CD8-positive, alpha-beta memory T cell (primary cell): Measurements from ENCODE around the gene LIN52. TPM values are rescaled to one million over a fixed set of nuclear protein-coding genes. Genes with fewer than 3 reads are reported as not detected.
"Not testable (repeated sequence)": the region's sequence is repeated elsewhere in the genome, so short reads cannot be mapped to it uniquely, and the experiment has no call there.

Source experiments
- CTCF ChIA-PET: fragments of 350-600 bp; sonication (Branson Sonifier 250); formaldehyde crosslinking; loops from one replicate; lab custom pipeline; 2021; ENCODE audit warnings: antibody characterized with exemption; lab: Charles Lee
- POLR2A ChIA-PET: fragments of 350-600 bp; sonication (Branson Sonifier 250); formaldehyde crosslinking; loops from one replicate; lab custom pipeline; 2021; ENCODE audit warnings: antibody characterized with exemption; lab: Charles Lee
- DNase-seq, 5 donors: peaks; one replicate each; pipeline versions ENCODE4 v3.0.0 to v3.0.0-alpha.2; 2020 to 2022; ENCODE audit warnings: mixed read lengths in 1 of 5
- H3K27ac ChIP-seq: one replicate; pipeline ENCODE4 v1.7.0; 2013; ENCODE audit warnings: low read depth, mild to moderate bottlenecking, low read length, moderate library complexity
- H3K27me3 ChIP-seq: 2 replicates; pipeline ENCODE4 v1.7.0; 2013; ENCODE audit warnings: low read length, mild to moderate bottlenecking; ENCODE audit not compliant: insufficient read depth, poor library complexity, severe bottlenecking
- H3K36me3 ChIP-seq: 2 replicates; pipeline ENCODE4 v1.7.0; 2013; ENCODE audit warnings: mild to moderate bottlenecking, low read length, moderate library complexity; ENCODE audit not compliant: insufficient read depth
- H3K4me1 ChIP-seq: 2 replicates; pipeline ENCODE4 v1.7.0; 2013; ENCODE audit warnings: mild to moderate bottlenecking, low read length, moderate library complexity; ENCODE audit not compliant: insufficient read depth
- H3K4me3 ChIP-seq: 2 replicates; pipeline ENCODE4 v1.7.0; 2013; ENCODE audit warnings: mild to moderate bottlenecking, low read length
- H3K9me3 ChIP-seq: 2 replicates; pipeline ENCODE4 v1.7.0; 2013; ENCODE audit warnings: mild to moderate bottlenecking, low read length
- H3K27ac Mint-ChIP-seq, 8 donors: one replicate each; pipeline ENCODE4 v1.8.0; 2020 to 2021; ENCODE audit warnings: mixed read lengths in 8 of 8, mild to moderate bottlenecking in 6 of 8, inconsistent platforms in 3 of 8, moderate library complexity in 3 of 8
- H3K27me3 Mint-ChIP-seq, 2 donors: one replicate each; pipeline ENCODE4 v1.8.0; 2020 to 2021; ENCODE audit warnings: mixed read lengths in 2 of 2, mild to moderate bottlenecking in 1 of 2, moderate library complexity in 1 of 2
- H3K36me3 Mint-ChIP-seq, 3 donors: one replicate each; pipeline ENCODE4 v1.8.0; 2020 to 2021; ENCODE audit warnings: mixed read lengths in 3 of 3, inconsistent platforms in 1 of 3, mild to moderate bottlenecking in 1 of 3
- H3K4me1 Mint-ChIP-seq, 3 donors: one replicate each; pipeline ENCODE4 v1.8.0; 2020 to 2021; ENCODE audit warnings: mixed read lengths in 3 of 3, inconsistent platforms in 1 of 3, mild to moderate bottlenecking in 1 of 3
- H3K4me3 Mint-ChIP-seq, 7 donors: one replicate each; pipeline ENCODE4 v1.8.0; 2020 to 2021; ENCODE audit warnings: mixed read lengths in 7 of 7, mild to moderate bottlenecking in 6 of 7, moderate library complexity in 4 of 7, inconsistent platforms in 2 of 7
- H3K9me3 Mint-ChIP-seq, 5 donors: one replicate each; pipeline ENCODE4 v1.8.0; 2020 to 2022; ENCODE audit warnings: mixed read lengths in 5 of 5, mild to moderate bottlenecking in 3 of 5, moderate library complexity in 2 of 5, inconsistent platforms in 1 of 5
- polyA plus RNA-seq: library from polyadenylated mRNA; unstranded; fragments of 300-500 nt; fragmentation: Illumina TruSeq; gene quantifications from one replicate; pipeline ENCODE4 v1.2.3, GENCODE V29; 2021
- total RNA-seq, 2 experiments: library from RNA; stranded (reverse); gene quantifications; one replicate each; pipeline ENCODE4 v1.2.3, GENCODE V29; 2021

Gene LIN52
- total and polyA plus RNA-seq, 3 experiments from 2014 or later = 13.9 to 19.3 (median 17.7) TPM

GRCh38 chr14:74125487-74125886, 40.7 kb downstream of the LIN52 start:
- H3K36me3 Mint-ChIP-seq = peaks cover 9 to 25% (median 15%) of the 10 kb centered on the region in 3 donors
- H3K4me1 ChIP-seq, H3K4me3 Mint-ChIP-seq, H3K27me3 Mint-ChIP-seq, H3K36me3 ChIP-seq, H3K27ac Mint-ChIP-seq, H3K4me1 Mint-ChIP-seq, POLR2A ChIA-PET, DNase-seq, H3K9me3 ChIP-seq, H3K27me3 ChIP-seq, H3K4me3 ChIP-seq, CTCF ChIA-PET, H3K9me3 Mint-ChIP-seq, H3K27ac ChIP-seq: not testable (repeated sequence)

- H3K9me3 ChIP-seq = no peaks in the 10 kb centered on the region
- ChIA-PET CTCF (no interaction called here), POLR2A (no interaction called here)
- no peaks in the 10 kb centered on the region for H3K27me3 ChIP-seq
- H3K4me3 Mint-ChIP-seq = no peak overlapping the region
- no peaks in the 10 kb centered on the region for H3K9me3 Mint-ChIP-seq
- H3K36me3 Mint-ChIP-seq = peaks cover 6 to 17% (median 15%) of the 10 kb centered on the region in 3 donors
- peak overlapping the region in 1 of 8 donors; percentile 14 for H3K27ac Mint-ChIP-seq
- H3K36me3 ChIP-seq = no peaks in the 10 kb centered on the region
- no peak overlapping the region for H3K4me3 ChIP-seq
- H3K27me3 Mint-ChIP-seq = peaks cover 0 to 3% of the 10 kb centered on the region in 2 donors
- no peaks in the 10 kb centered on the region for H3K4me1 ChIP-seq
- H3K27ac ChIP-seq = no peak overlapping the region
- DNase-seq = no peak
- no peaks in the 10 kb centered on the region for H3K4me1 Mint-ChIP-seq
Measured at GRCh38 chr14:74126315-74127013, 41.7 kb downstream of the LIN52 start.

- no peaks in the 10 kb centered on the region for H3K4me1 ChIP-seq
- no peak for DNase-seq
- no peaks in the 10 kb centered on the region for H3K9me3 ChIP-seq
- ChIA-PET CTCF (no interaction called here), POLR2A (no interaction called here)
- H3K27ac ChIP-seq = no peak overlapping the region
- H3K4me3 ChIP-seq = no peak overlapping the region
- no peaks in the 10 kb centered on the region for H3K27me3 ChIP-seq
- Mint-ChIP-seq H3K9me3 (no peaks in the 10 kb centered on the region), H3K4me3 (no peak overlapping the region), H3K27ac (peak overlapping the region in 2 of 8 donors; percentile 21 to 26), H3K36me3 (peaks cover 6 to 17% (median 15%) of the 10 kb centered on the region in 3 donors), H3K27me3 (peaks cover 0 to 1% of the 10 kb centered on the region in 2 donors), H3K4me1 (no peaks in the 10 kb centered on the region)
- no peaks in the 10 kb centered on the region for H3K36me3 ChIP-seq
Measured at GRCh38 chr14:74127634-74128033, 42.9 kb downstream of the LIN52 start.

- no peaks in the 10 kb centered on the region for H3K9me3 ChIP-seq
- ChIA-PET CTCF (no interaction called here), POLR2A (no interaction called here)
- no peaks in the 10 kb centered on the region for H3K9me3 Mint-ChIP-seq
- no peak for DNase-seq
- peaks cover 0 to 1% of the 10 kb centered on the region in 2 donors for H3K27me3 Mint-ChIP-seq
- peaks cover 8% of the 10 kb centered on the region for H3K4me1 ChIP-seq
- H3K27ac ChIP-seq = no peak overlapping the region
- no peaks in the 10 kb centered on the region for H3K36me3 Mint-ChIP-seq
- no peaks in the 10 kb centered on the region for H3K27me3 ChIP-seq
- H3K4me3 ChIP-seq = no peak overlapping the region
- peaks cover 15 to 30% (median 23%) of the 10 kb centered on the region in 3 donors for H3K4me1 Mint-ChIP-seq
- peak overlapping the region in 6 of 8 donors; percentile 1 to 47 (median 10) for H3K27ac Mint-ChIP-seq
- no peaks in the 10 kb centered on the region for H3K36me3 ChIP-seq
- no peak overlapping the region for H3K4me3 Mint-ChIP-seq
Measured at GRCh38 chr14:74133833-74134481, 49.2 kb downstream of the LIN52 start.

GRCh38 chr14:74134484-74134883, 49.7 kb downstream of the LIN52 start:
- DNase-seq = no peak
- Mint-ChIP-seq H3K27me3 (peaks cover 0 to 1% of the 10 kb centered on the region in 2 donors), H3K4me3 (no peak overlapping the region), H3K27ac (peak overlapping the region in 5 of 8 donors; percentile 1 to 69 (median 3)), H3K4me1 (peaks cover 15 to 30% (median 23%) of the 10 kb centered on the region in 3 donors), H3K36me3 (no peaks in the 10 kb centered on the region), H3K9me3 (no peaks in the 10 kb centered on the region)
- Histone ChIP-seq H3K4me1 (peaks cover 8% of the 10 kb centered on the region), H3K27me3 (no peaks in the 10 kb centered on the region), H3K4me3 (no peak overlapping the region), H3K27ac (no peak overlapping the region), H3K36me3 (no peaks in the 10 kb centered on the region), H3K9me3 (no peaks in the 10 kb centered on the region)
- CTCF ChIA-PET = no interaction called here
- POLR2A ChIA-PET = no interaction called here

GRCh38 chr14:74135426-74135825, 50.7 kb downstream of the LIN52 start:
- no peak for DNase-seq
- no peaks in the 10 kb centered on the region for H3K27me3 Mint-ChIP-seq
- H3K27ac ChIP-seq = no peak overlapping the region
- no peaks in the 10 kb centered on the region for H3K9me3 ChIP-seq
- H3K27ac Mint-ChIP-seq = peak overlapping the region in 2 of 8 donors; percentile 40 to 67
- peaks cover 8% of the 10 kb centered on the region for H3K4me1 ChIP-seq
- H3K27me3 ChIP-seq = no peaks in the 10 kb centered on the region
- no peaks in the 10 kb centered on the region for H3K9me3 Mint-ChIP-seq
- H3K36me3 ChIP-seq = no peaks in the 10 kb centered on the region
- no peak overlapping the region for H3K4me3 Mint-ChIP-seq
- no peaks in the 10 kb centered on the region for H3K36me3 Mint-ChIP-seq
- H3K4me1 Mint-ChIP-seq = peaks cover 15 to 30% (median 23%) of the 10 kb centered on the region in 3 donors
- H3K4me3 ChIP-seq = no peak overlapping the region
- ChIA-PET CTCF (no interaction called here), POLR2A (no interaction called here)

GRCh38 chr14:74140374-74140850, 55.7 kb downstream of the LIN52 start:
- H3K4me1 Mint-ChIP-seq = peaks cover 13 to 16% (median 14%) of the 10 kb centered on the region in 3 donors
- POLR2A ChIA-PET = no interaction called here
- H3K36me3 Mint-ChIP-seq = peaks cover 4 to 10% (median 4%) of the 10 kb centered on the region in 3 donors
- Histone ChIP-seq H3K4me3 (no peak overlapping the region), H3K36me3 (no peaks in the 10 kb centered on the region), H3K9me3 (no peaks in the 10 kb centered on the region), H3K27me3 (no peaks in the 10 kb centered on the region), H3K4me1 (no peaks in the 10 kb centered on the region), H3K27ac (no peak overlapping the region)
- H3K27ac Mint-ChIP-seq = no peak overlapping the region
- H3K9me3 Mint-ChIP-seq = no peaks in the 10 kb centered on the region
- H3K27me3 Mint-ChIP-seq = no peaks in the 10 kb centered on the region
- no peak overlapping the region for H3K4me3 Mint-ChIP-seq
- CTCF ChIA-PET = interaction anchor here (1.6 kb wide), 1 partner anchor 11 kb away, joined by 3 read pairs; no protein-coding TSS in a partner anchor
- DNase-seq = no peak

GRCh38 chr14:74141703-74142102, 56.9 kb downstream of the LIN52 start:
- Mint-ChIP-seq H3K9me3 (no peaks in the 10 kb centered on the region), H3K4me1 (peaks cover 8 to 14% (median 10%) of the 10 kb centered on the region in 3 donors), H3K4me3 (no peak overlapping the region), H3K36me3 (peaks cover 4 to 13% (median 4%) of the 10 kb centered on the region in 3 donors), H3K27ac (no peak overlapping the region), H3K27me3 (no peaks in the 10 kb centered on the region)
- Histone ChIP-seq H3K27me3 (no peaks in the 10 kb centered on the region), H3K27ac (no peak overlapping the region), H3K36me3 (no peaks in the 10 kb centered on the region), H3K4me1 (no peaks in the 10 kb centered on the region), H3K9me3 (no peaks in the 10 kb centered on the region), H3K4me3 (no peak overlapping the region)
- ChIA-PET CTCF (no interaction called here), POLR2A (no interaction called here)
- DNase-seq = no peak
